Measurements from ENCODE around the gene CPVL.
A peak's percentile ranks its signal among the peaks of the same experiment; 100 is the strongest.

The CPVL gene

GRCh38 chr7:29177963-29178600 lies 31.7 kb upstream of the CPVL start:
- DNase-seq (ENCODE audit: low read depth in 1 of 2, low spot score in 1 of 2): peak in 1 of 2 experiments; percentile 45
- TF ChIP-seq JUND (IDR thresholded peaks at IDR 0.05; ENCODE audit: low read depth): no peak
- in situ Hi-C loops (cut with HindIII; ENCODE audit: low pct_unique_long_range_greater_than_20kb, low sequenced_read_pairs): no loop called here

GRCh38 chr7:29173458-29173857 lies 27.1 kb upstream of the CPVL start:
- no peak for DNase-seq (ENCODE audit: low read depth in 1 of 2, low spot score in 1 of 2)
- no peak for TF ChIP-seq JUND (IDR thresholded peaks at IDR 0.05; ENCODE audit: low read depth)
- in situ Hi-C loops (cut with HindIII; ENCODE audit: low pct_unique_long_range_greater_than_20kb, low sequenced_read_pairs): no loop called here

- no peak for DNase-seq (ENCODE audit: low read depth in 1 of 2, low spot score in 1 of 2)
- TF ChIP-seq JUND (IDR thresholded peaks at IDR 0.05; ENCODE audit: low read depth): no peak
- in situ Hi-C loops (cut with HindIII; ENCODE audit: low pct_unique_long_range_greater_than_20kb, low sequenced_read_pairs): no loop called here
These were observed 24.4 kb upstream of the CPVL start for GRCh38 chr7:29170781-29171180.

- in situ Hi-C loops (cut with HindIII; ENCODE audit: low pct_unique_long_range_greater_than_20kb, low sequenced_read_pairs): no loop called here
- DNase-seq (ENCODE audit: low read depth in 1 of 2, low spot score in 1 of 2): no peak
- no peak for TF ChIP-seq JUND (IDR thresholded peaks at IDR 0.05; ENCODE audit: low read depth)
These were observed 21.4 kb upstream of the CPVL start for GRCh38 chr7:29167721-29168120.

- DNase-seq (ENCODE audit: low read depth in 1 of 2, low spot score in 1 of 2): peak in 1 of 2 experiments; percentile 10
- in situ Hi-C loops (cut with HindIII; ENCODE audit: low pct_unique_long_range_greater_than_20kb, low sequenced_read_pairs): no loop called here
- no peak for TF ChIP-seq JUND (IDR thresholded peaks at IDR 0.05; ENCODE audit: low read depth)
These were observed 17.5 kb upstream of the CPVL start for GRCh38 chr7:29163854-29164253.

- TF ChIP-seq JUND (IDR thresholded peaks at IDR 0.05; ENCODE audit: low read depth): no peak
- no peak for DNase-seq (ENCODE audit: low read depth in 1 of 2, low spot score in 1 of 2)
- in situ Hi-C loops (cut with HindIII; ENCODE audit: low pct_unique_long_range_greater_than_20kb, low sequenced_read_pairs): no loop called here
These were observed 16.2 kb upstream of the CPVL start for GRCh38 chr7:29162577-29162976.

GRCh38 chr7:29161231-29161630 lies 14.9 kb upstream of the CPVL start:
- TF ChIP-seq JUND (IDR thresholded peaks at IDR 0.05; ENCODE audit: low read depth): no peak
- in situ Hi-C loops (cut with HindIII; ENCODE audit: low pct_unique_long_range_greater_than_20kb, low sequenced_read_pairs): no loop called here
- no peak for DNase-seq (ENCODE audit: low read depth in 1 of 2, low spot score in 1 of 2)

GRCh38 chr7:29160080-29160479 lies 13.7 kb upstream of the CPVL start:
- TF ChIP-seq JUND (IDR thresholded peaks at IDR 0.05; ENCODE audit: low read depth): no peak
- in situ Hi-C loops (cut with HindIII; ENCODE audit: low pct_unique_long_range_greater_than_20kb, low sequenced_read_pairs): no loop called here
- no peak for DNase-seq (ENCODE audit: low read depth in 1 of 2, low spot score in 1 of 2)

- TF ChIP-seq JUND (IDR thresholded peaks at IDR 0.05; ENCODE audit: low read depth): no peak
- in situ Hi-C loops (cut with HindIII; ENCODE audit: low pct_unique_long_range_greater_than_20kb, low sequenced_read_pairs): no loop called here
- no peak for DNase-seq (ENCODE audit: low read depth in 1 of 2, low spot score in 1 of 2)
These were observed 12.6 kb upstream of the CPVL start for GRCh38 chr7:29158795-29159423.

GRCh38 chr7:29156907-29157452 lies 10.6 kb upstream of the CPVL start:
- no peak for TF ChIP-seq JUND (IDR thresholded peaks at IDR 0.05; ENCODE audit: low read depth)
- no peak for DNase-seq (ENCODE audit: low read depth in 1 of 2, low spot score in 1 of 2)
- in situ Hi-C loops (cut with HindIII; ENCODE audit: low pct_unique_long_range_greater_than_20kb, low sequenced_read_pairs): no loop called here

GRCh38 chr7:29154076-29154475 lies 7.7 kb upstream of the CPVL start:
- in situ Hi-C loops (cut with HindIII; ENCODE audit: low pct_unique_long_range_greater_than_20kb, low sequenced_read_pairs): no loop called here
- no peak for DNase-seq (ENCODE audit: low read depth in 1 of 2, low spot score in 1 of 2)
- TF ChIP-seq JUND (IDR thresholded peaks at IDR 0.05; ENCODE audit: low read depth): no peak

- no peak for TF ChIP-seq JUND (IDR thresholded peaks at IDR 0.05; ENCODE audit: low read depth)
- in situ Hi-C loops (cut with HindIII; ENCODE audit: low pct_unique_long_range_greater_than_20kb, low sequenced_read_pairs): no loop called here
- no peak for DNase-seq (ENCODE audit: low read depth in 1 of 2, low spot score in 1 of 2)
These were observed 4.5 kb upstream of the CPVL start for GRCh38 chr7:29150856-29151255.

GRCh38 chr7:29149036-29149435 lies 2.7 kb upstream of the CPVL start:
- TF ChIP-seq JUND (IDR thresholded peaks at IDR 0.05; ENCODE audit: low read depth): no peak
- in situ Hi-C loops (cut with HindIII; ENCODE audit: low pct_unique_long_range_greater_than_20kb, low sequenced_read_pairs): no loop called here
- DNase-seq (ENCODE audit: low read depth in 1 of 2, low spot score in 1 of 2): no peak
